Measurements from ENCODE around the gene GMFB.

- no peak for TF ChIP-seq RUNX3 (IDR thresholded peaks at IDR 0.05; ENCODE audit: low read length)
- TF ChIP-seq, protein P1, sequence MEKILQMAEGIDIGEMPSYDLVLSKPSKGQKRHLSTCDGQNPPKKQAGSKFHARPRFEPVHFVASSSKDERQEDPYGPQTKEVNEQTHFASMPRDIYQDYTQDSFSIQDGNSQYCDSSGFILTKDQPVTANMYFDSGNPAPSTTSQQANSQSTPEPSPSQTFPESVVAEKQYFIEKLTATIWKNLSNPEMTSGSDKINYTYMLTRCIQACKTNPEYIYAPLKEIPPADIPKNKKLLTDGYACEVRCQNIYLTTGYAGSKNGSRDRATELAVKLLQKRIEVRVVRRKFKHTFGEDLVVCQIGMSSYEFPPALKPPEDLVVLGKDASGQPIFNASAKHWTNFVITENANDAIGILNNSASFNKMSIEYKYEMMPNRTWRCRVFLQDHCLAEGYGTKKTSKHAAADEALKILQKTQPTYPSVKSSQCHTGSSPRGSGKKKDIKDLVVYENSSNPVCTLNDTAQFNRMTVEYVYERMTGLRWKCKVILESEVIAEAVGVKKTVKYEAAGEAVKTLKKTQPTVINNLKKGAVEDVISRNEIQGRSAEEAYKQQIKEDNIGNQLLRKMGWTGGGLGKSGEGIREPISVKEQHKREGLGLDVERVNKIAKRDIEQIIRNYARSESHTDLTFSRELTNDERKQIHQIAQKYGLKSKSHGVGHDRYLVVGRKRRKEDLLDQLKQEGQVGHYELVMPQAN (conservative IDR thresholded peaks at IDR 0.05) = no peak
- no peak for TF ChIP-seq JUND (IDR thresholded peaks at IDR 0.05; ENCODE audit: low read depth, low read length)
These were observed 44.1 kb downstream of the GMFB start for GRCh38 chr14:54444681-54445080.
